ENCODE data around the gene IGSF8.
"Not testable (repeated sequence)": the region's sequence is repeated elsewhere in the genome, so short reads cannot be mapped to it uniquely, and the experiment has no call there.

The IGSF8 gene

GRCh38 chr1:160127381-160127780 lies 29.0 kb upstream of the IGSF8 start:
- DNase-seq (ENCODE audit: low read depth), result no peak

GRCh38 chr1:160126342-160126741 lies 27.9 kb upstream of the IGSF8 start:
- not testable (repeated sequence) for DNase-seq (ENCODE audit: low read depth)

DNA sequence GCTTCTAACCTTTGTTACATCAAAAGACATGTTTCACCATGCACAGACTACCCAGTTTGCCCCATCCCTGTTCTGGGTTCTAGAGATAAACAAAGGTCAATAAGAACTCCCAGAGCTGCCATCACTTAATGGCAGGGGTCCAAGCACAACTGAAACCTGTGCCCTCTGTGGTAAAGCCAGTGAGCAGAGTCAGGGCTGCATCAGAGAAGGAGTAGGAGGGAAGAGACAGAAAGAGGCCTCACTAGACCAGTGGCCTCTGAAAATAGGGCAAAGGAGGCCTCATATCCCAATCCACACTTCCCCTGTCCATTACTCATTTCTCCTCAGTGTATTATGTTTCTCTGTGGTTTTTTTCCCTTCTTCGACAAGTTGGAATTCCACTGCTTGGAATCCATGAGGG lies 27.3 kb upstream of the IGSF8 start:
- no peak for DNase-seq (ENCODE audit: low read depth)

DNA sequence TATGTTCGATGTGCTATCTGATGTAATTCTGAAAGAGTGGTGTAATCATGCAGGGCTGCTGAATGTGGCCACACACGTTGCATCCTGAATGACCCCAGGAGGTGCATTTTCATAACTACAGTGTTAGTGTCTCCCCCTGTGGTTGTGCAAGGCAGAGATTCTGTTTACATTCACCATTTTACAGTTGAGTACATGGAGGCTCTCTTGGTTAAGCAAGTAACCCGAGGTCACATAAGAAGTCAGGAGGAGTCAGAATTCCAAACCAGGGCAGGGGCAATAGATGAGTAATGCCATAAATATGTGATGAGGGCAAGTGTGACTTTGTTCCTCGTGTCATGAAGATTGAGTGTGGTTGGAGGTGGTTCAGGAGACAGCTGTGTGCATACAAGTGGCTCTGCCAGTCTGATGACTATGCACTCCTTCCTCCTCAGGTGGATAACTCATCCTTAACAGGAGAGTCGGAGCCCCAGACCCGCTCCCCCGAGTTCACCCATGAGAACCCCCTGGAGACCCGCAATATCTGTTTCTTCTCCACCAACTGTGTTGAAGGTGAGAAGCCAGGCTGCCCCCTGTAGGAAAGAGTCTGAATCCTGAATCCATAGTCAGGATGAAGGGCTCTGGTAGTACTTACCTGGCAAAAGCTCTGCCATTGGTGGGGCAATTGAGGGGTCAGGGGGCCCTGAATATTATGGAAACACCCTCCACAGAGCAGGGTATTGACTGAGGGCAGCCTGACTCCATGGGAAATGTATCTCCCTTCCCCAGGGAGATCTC lies 26.5 kb upstream of the IGSF8 start:
- DNase-seq (ENCODE audit: low read depth), result no peak

DNA sequence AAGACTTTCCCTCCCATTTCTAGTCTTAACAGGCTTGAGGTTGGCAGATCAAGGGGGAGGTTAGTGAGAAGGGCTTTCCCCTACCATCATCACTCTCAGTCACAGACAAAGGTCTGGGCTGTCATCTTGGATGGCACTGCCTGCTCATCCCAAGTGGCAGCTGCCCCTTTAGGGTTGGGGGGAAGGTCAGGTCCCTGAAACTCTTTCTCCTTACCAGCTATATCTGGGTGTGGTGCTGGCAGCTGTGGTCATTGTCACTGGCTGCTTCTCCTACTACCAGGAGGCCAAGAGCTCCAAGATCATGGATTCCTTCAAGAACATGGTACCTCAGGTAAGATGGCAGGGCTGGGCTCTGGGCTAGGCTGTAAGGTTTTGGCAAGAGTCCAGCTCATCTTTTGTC lies 25.3 kb upstream of the IGSF8 start:
- no peak for DNase-seq (ENCODE audit: low read depth)

GRCh38 chr1:160122978-160123495 lies 24.6 kb upstream of the IGSF8 start:
- DNase-seq (ENCODE audit: low read depth), result no peak

GRCh38 chr1:160121388-160121787 lies 23.0 kb upstream of the IGSF8 start:
- no peak for DNase-seq (ENCODE audit: low read depth)

DNA sequence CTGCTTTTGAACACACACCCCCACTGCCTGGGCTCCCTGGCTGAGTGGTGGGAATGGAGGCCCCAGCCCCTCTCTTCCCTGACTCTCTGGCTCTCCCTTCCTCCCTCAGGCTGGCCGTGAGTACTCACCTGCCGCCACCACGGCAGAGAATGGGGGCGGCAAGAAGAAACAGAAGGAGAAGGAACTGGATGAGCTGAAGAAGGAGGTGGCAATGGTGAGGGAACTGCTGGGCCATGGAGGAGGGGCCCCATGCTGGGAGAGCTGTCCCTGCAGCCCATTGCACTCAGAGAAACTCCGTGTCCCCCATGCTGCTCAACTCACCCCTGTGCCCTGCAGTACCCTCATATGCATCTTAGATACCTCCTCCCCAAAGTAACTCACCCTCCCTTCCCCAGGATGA lies 22.4 kb upstream of the IGSF8 start:
- no peak for DNase-seq (ENCODE audit: low read depth)

DNA sequence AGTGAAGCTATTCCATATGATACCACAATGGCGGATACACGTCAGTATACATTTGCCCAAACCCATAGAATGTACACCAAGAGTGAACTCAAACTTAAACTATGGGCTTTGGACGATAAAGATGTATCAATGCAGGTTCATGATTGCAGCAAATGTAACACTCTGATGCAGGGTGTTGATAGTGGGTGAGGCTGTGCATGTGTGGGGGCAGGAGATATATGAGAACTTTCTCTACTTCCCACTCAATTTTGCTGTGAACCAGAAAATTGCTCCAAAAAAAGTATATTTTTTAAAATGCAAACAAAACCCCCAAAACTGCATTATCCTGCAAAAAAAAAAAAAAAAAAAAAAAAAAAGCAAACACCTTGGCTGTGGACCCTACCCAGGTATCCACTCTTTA lies 20.5 kb upstream of the IGSF8 start:
- no peak for DNase-seq (ENCODE audit: low read depth)

DNA sequence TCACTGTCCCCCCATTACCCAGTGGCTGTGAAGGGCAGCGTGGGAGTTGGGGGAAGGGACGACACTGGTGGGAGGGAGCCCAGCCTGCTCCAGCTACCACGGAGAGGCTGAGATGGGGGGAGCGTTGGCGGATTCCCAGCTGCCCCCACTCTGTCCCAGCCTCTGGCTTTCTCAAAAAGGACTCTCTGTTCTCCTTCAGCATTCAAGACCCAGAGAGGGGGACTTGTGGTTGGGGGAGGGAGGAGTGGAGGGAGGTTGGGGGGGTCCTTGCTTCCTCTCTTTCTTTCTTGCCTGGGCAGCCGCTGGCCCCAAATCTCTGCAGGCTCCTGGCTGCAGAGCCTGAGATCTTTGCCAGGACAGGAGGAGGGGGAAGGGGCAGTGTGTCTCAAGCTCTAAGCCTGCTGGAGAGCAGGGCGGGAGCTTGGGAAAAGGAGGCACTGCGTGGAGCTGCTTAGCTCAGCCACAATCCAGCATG lies 19.3 kb upstream of the IGSF8 start:
- no peak for DNase-seq (ENCODE audit: low read depth)

GRCh38 chr1:160117300-160117699 lies 18.9 kb upstream of the IGSF8 start:
- DNase-seq (ENCODE audit: low read depth), result no peak

DNA sequence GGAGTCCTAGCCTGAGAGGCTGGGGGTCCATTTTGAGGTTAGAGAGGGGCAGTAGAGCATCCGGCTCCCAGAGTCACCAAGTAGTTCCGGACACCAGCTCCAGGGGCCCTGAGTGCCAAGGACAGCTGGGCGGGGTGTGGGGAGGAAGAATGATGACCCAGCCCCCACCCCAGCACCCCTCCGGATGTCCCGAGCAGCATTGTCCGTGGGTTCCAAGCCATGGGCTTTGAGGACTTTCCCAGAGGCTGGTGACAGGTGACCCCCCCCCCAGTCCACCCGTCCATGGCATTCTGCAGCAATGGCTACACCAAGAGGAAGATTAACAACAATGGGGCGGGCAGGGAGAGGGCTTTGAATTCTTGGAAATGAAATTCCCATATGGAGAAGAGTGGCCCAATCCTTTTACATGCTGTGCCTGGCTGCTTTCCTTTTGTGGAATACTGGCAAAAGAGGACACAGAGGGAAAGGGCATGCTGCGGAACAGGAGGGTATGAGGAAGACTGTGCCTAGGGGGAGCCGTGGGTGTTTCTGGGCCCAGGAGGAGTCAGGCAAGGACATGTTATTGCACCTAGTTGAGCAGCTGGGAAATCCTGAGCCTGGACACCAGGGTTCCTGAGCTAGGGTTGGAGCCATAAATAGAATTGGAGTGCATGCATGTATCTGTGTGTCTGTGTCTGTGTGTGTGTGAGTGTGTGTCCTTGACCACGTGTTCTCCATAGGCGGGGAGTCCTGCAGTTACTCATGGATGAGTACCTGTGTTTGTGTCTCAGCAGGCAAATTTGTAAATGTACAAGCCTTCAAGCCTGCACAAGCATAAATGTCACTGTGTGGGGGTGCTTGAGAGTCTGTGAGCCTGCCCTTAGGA lies 18.1 kb upstream of the IGSF8 start:
- no peak for DNase-seq (ENCODE audit: low read depth)

DNA sequence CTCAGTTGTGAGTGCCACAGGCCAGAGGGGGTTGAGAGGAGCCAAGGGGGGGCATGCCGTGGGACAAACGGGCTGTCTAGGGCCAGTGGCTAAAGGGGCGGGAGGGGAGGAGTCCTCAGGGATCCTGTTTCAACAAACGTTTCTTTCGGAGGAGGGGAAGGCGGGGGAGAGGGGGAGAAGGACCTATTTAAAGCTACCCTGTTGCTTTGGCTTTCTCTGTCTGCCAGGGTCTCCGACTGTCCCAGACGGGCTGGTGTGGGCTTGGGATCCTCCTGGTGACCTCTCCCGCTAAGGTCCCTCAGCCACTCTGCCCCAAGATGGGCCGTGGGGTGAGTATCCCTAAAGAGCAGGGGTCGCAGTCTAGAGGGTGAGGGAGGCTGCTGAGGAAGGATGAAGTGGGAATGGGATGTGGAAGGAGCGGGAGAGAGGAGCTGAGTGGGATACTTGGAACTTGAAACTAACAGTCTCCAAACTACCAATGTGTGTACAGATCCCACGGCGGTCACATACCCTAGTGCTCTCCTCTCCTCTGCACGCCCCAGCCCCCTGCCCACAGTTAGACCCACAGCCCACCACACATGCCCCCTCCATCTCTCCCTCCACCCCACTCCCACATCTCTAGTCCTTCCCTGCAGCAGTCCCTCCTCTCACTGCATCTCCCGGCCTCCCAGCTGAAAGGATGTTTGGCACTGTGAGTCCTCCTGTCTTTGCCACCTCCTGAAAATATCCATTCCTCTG lies 17.3 kb upstream of the IGSF8 start, which contains the start of gene ATP1A2:
TSS of gene ATP1A2 (plus strand) at position 215 of the 738 bp plus-strand sequence. CDS start at position 318, 103 bp downstream.
- DNase-seq (ENCODE audit: low read depth), result no peak

DNA sequence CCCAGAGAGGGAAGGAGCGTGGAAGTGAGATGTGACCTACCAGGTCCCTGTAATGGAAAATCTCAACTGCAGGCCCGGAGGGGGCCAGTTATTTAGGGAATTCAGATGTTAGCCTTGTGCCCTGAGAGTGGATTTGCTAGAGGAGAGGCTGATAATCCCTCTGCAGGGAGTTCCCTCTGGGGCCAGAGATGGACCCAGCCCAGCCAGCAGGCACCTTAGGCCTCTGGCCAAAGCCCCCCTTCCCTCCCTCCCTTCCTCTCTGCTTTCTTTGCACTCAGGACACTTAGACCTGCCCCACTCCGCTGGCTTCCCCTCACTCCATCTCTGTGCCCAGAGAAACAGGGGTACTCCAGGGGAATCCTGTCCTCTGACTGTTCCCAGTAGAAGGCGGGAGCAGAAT lies 15.7 kb upstream of the IGSF8 start:
- no peak for DNase-seq (ENCODE audit: low read depth)

- no peak for DNase-seq (ENCODE audit: low read depth)
These were observed 15.0 kb upstream of the IGSF8 start for GRCh38 chr1:160113407-160113806.

DNA sequence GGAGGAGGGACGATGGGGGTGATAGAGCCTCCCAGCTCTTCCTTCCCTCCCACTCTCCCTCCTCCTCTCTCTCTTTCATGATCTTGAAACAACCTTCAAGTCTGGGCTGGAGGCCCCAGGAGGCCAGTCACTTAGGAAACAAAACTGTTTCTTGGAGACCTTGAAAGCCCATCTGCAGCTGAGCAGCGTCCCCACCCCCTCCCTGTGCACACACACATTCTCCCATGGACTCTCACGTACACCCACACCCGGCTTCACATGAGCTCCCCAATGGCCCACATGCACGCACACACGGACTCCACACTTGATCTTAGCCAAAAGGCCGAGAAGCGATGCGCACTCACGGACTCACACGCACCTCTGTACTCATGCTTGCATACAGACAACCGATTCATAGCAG lies 13.9 kb upstream of the IGSF8 start:
- no peak for DNase-seq (ENCODE audit: low read depth)

DNA sequence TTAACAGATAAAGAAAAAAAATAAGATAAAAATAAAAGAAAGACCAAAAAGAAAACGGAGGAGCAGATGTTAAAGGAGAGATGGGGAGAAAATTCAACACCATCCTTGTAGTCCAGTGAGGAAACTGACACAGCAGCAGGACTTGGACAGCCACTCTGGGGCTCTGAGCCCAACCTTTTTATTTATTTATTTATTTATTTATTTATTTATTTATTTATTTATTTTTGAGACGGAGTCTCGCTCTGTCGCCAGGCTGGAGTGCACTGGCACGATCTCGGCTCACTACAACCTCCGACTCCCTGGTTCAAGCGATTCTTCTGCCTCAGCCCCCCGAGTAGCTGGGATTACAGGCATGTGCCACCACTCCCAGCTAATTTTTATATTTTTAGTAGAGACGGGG lies 13.0 kb upstream of the IGSF8 start:
- not testable (repeated sequence) for DNase-seq (ENCODE audit: low read depth)

GRCh38 chr1:160109686-160110085 lies 11.3 kb upstream of the IGSF8 start:
- DNase-seq (ENCODE audit: low read depth), result no peak

DNA sequence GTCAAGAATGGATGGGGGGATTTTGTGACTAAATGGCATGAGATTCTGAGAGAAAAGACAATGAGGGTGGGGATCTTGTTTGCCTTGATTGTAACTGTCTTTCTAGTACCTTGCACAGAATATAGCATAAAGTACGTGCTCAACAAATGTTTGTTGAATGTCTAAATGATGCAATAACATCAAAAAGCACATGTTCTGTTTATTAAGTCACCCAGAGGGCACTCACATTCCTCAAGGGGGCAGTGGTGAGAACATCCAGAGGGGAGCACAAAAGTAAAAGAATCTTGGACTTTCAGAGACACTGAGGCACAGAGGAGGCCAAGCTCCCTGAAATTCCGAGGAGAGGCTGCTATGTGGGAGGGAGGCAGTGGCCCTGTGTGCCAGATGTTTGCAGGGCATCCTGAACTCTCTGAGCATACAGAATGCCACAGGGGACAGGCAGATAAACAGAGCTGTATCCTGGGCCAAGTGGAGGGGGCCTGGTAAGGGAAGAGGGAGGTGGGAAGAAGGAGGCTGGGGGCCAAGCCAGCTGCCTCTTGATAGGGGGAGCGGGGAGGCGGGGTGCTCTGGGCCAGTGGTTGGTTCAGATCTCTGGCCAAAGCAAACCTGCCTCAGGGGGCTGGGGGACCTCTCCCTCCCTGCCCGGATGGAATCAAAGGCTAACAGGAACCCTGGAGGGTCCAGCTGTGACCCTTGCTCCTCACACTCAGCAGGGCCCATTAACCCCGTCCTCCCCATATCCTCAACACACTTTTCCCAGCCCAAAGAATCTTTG lies 10.7 kb upstream of the IGSF8 start:
- DNase-seq (ENCODE audit: low read depth), result no peak

- DNase-seq (ENCODE audit: low read depth), result no peak
These were observed 9.1 kb upstream of the IGSF8 start for GRCh38 chr1:160107512-160107911.

- DNase-seq (ENCODE audit: low read depth), result no peak
These were observed 6.7 kb upstream of the IGSF8 start for GRCh38 chr1:160105155-160105554.

Data from stimulated activated CD8-positive, alpha-beta memory T cell treated with anti-CD3 and anti-CD28 coated beads, Interleukin-12 subunit alpha, Interleukin-12 subunit beta, amount 100 ng/mL, for 1 hour (primary cell).